H9 (cell line): ENCODE data around the gene NIM1K. TPM values are rescaled to one million over a fixed set of nuclear protein-coding genes. Genes with fewer than 3 reads are reported as not detected.

ENCODE experiments used
- DNase-seq: peaks from one replicate; pipeline ENCODE4 v3.0.0-alpha.2; 2017
- H2AFZ ChIP-seq: one replicate; pipeline ENCODE4 v1.6.1; 2013; ENCODE audit warnings: mild to moderate bottlenecking, low read length, control low read depth, moderate library complexity
- H2AK5ac ChIP-seq: 2 replicates; pipeline ENCODE4 v1.6.1; 2013; ENCODE audit warnings: low read length, control low read depth, mixed read lengths; ENCODE audit not compliant: insufficient read length
- H2BK120ac ChIP-seq: one replicate; pipeline ENCODE4 v1.6.1; 2013; ENCODE audit warnings: low read depth, mild to moderate bottlenecking, low read length, control low read depth, inconsistent platforms; ENCODE audit not compliant: poor library complexity, severe bottlenecking
- H2BK12ac ChIP-seq: 2 replicates; pipeline ENCODE4 v1.6.1; 2013; ENCODE audit warnings: low read length, control low read depth, mixed read lengths, low read depth; ENCODE audit not compliant: insufficient read length
- H2BK15ac ChIP-seq: 2 replicates; pipeline ENCODE4 v1.6.1; 2013; ENCODE audit warnings: low read depth, low read length, control low read depth
- H2BK20ac ChIP-seq: one replicate; pipeline ENCODE4 v1.6.1; 2013; ENCODE audit warnings: low read depth, mild to moderate bottlenecking, low read length, control low read depth, inconsistent platforms; ENCODE audit not compliant: poor library complexity, severe bottlenecking
- H2BK5ac ChIP-seq: 2 replicates; pipeline ENCODE4 v1.6.1; 2013; ENCODE audit warnings: low read length, control low read depth, mixed read lengths; ENCODE audit not compliant: insufficient read length
- H3K14ac ChIP-seq: 2 replicates; pipeline ENCODE4 v1.6.1; 2013; ENCODE audit warnings: low read length, control low read depth; ENCODE audit not compliant: insufficient read depth
- H3K18ac ChIP-seq: 2 replicates; pipeline ENCODE4 v1.6.1; 2013; ENCODE audit warnings: low read depth, mild to moderate bottlenecking, mixed read lengths, low read length, control low read depth; ENCODE audit not compliant: insufficient read length
- H3K23ac ChIP-seq: 2 replicates; pipeline ENCODE4 v1.6.1; 2013; ENCODE audit warnings: low read length, control low read depth, mixed read lengths, low read depth; ENCODE audit not compliant: insufficient read length
- H3K23me2 ChIP-seq: 2 replicates; pipeline ENCODE4 v1.6.1; 2013; ENCODE audit warnings: low read depth, mild to moderate bottlenecking, mixed read lengths, low read length, control low read depth; ENCODE audit not compliant: insufficient read length, poor library complexity, severe bottlenecking
- H3K27ac ChIP-seq: 2 replicates; pipeline ENCODE4 v1.5.1; 2013; ENCODE audit warnings: low read length, control low read depth, mixed read lengths, low read depth; ENCODE audit not compliant: insufficient read length
- H3K27me3 ChIP-seq: 2 replicates; pipeline ENCODE4 v1.6.1; 2013; ENCODE audit warnings: low read length, control low read depth, inconsistent platforms; ENCODE audit not compliant: insufficient read depth
- H3K4ac ChIP-seq: 2 replicates; pipeline ENCODE4 v1.6.1; 2013; ENCODE audit warnings: low read depth, mild to moderate bottlenecking, control low read depth, inconsistent platforms, low read length, moderate library complexity
- H3K4me1 ChIP-seq: 2 replicates; pipeline ENCODE4 v1.6.1; 2013; ENCODE audit warnings: low read length, control low read depth, inconsistent platforms; ENCODE audit not compliant: insufficient read depth
- H3K4me2 ChIP-seq: 2 replicates; pipeline ENCODE4 v1.6.1; 2013; ENCODE audit warnings: low read length, control low read depth, mixed read lengths; ENCODE audit not compliant: insufficient read length, insufficient read depth
- H3K56ac ChIP-seq: 2 replicates; pipeline ENCODE4 v1.6.1; 2013; ENCODE audit warnings: low read depth, mild to moderate bottlenecking, mixed read lengths, low read length, control low read depth; ENCODE audit not compliant: insufficient read length
- H3K79me1 ChIP-seq: 2 replicates; pipeline ENCODE4 v1.6.1; 2013; ENCODE audit warnings: low read depth, mild to moderate bottlenecking, moderate library complexity, low read length, control low read depth, inconsistent platforms; ENCODE audit not compliant: insufficient read depth, poor library complexity, severe bottlenecking
- H3K79me2 ChIP-seq: 2 replicates; pipeline ENCODE4 v1.6.1; 2013; ENCODE audit warnings: low read length, control low read depth, inconsistent platforms; ENCODE audit not compliant: insufficient read depth
- H3K9ac ChIP-seq: 2 replicates; pipeline ENCODE4 v1.6.1; 2013; ENCODE audit warnings: low read length, control low read depth, mixed read lengths; ENCODE audit not compliant: insufficient read length; ENCODE audit errors: extremely low read depth
- H3K9me3 ChIP-seq: one replicate; pipeline ENCODE4 v1.6.1; 2013; ENCODE audit warnings: low read depth, low read length, inconsistent platforms; ENCODE audit not compliant: control insufficient read depth
- H3T11ph ChIP-seq: one replicate; pipeline ENCODE4 v1.6.1; 2013; ENCODE audit warnings: mild to moderate bottlenecking, low read length, control low read depth, inconsistent platforms
- H4K20me1 ChIP-seq: one replicate; pipeline ENCODE4 v1.6.1; 2013; ENCODE audit not compliant: control insufficient read depth, insufficient read length, insufficient read depth
- H4K5ac ChIP-seq: 2 replicates; pipeline ENCODE4 v1.6.1; 2013; ENCODE audit warnings: low read depth, mild to moderate bottlenecking, mixed read lengths, low read length, control low read depth; ENCODE audit not compliant: insufficient read length
- H4K8ac ChIP-seq: replicated peaks from 2 replicates; pipeline ENCODE4 v1.6.1; 2013; ENCODE audit warnings: low read length, control low read depth, mixed read lengths, low read depth; ENCODE audit not compliant: insufficient read length
- H4K91ac ChIP-seq: 2 replicates; pipeline ENCODE4 v1.6.1; 2013; ENCODE audit warnings: low read depth, mild to moderate bottlenecking, moderate library complexity, mixed read lengths, low read length, control low read depth; ENCODE audit not compliant: insufficient read length
- H3K27ac Mint-ChIP-seq, 3 experiments: 2 replicates in 2 of 3; 3 replicates in 1 of 3; pipeline ENCODE4 v1.8.0; 2020 to 2021; ENCODE audit warnings: mixed read lengths in 3 of 3, mild to moderate bottlenecking in 1 of 3, moderate library complexity in 1 of 3
- H3K27me3 Mint-ChIP-seq: 2 replicates; pipeline ENCODE4 v1.8.0; 2021; ENCODE audit warnings: low read depth, mild to moderate bottlenecking, moderate library complexity, mixed read lengths
- H3K36me3 Mint-ChIP-seq, 3 experiments: 2 replicates in 2 of 3; 3 replicates in 1 of 3; pipeline ENCODE4 v1.8.0; 2020 to 2021; ENCODE audit warnings: low read depth in 3 of 3, mixed read lengths in 3 of 3; ENCODE audit not compliant: insufficient read depth in 1 of 3
- H3K4me1 Mint-ChIP-seq, 2 experiments: 2 replicates each; pipeline ENCODE4 v1.8.0; 2020; ENCODE audit warnings: mixed read lengths in 2 of 2
- H3K4me3 Mint-ChIP-seq, 2 experiments: 2 replicates in 1 of 2; 3 replicates in 1 of 2; pipeline ENCODE4 v1.8.0; 2020 to 2021; ENCODE audit warnings: mild to moderate bottlenecking in 2 of 2, mixed read lengths in 2 of 2, moderate library complexity in 1 of 2
- H3K9me3 Mint-ChIP-seq, 2 experiments: 2 replicates in 1 of 2; 3 replicates in 1 of 2; pipeline ENCODE4 v1.8.0; 2020; ENCODE audit warnings: mild to moderate bottlenecking in 2 of 2, mixed read lengths in 2 of 2, moderate library complexity in 1 of 2
- CTCF ChIP-seq: fragments of 200-600 bp; sonication (generic); conservative IDR thresholded peaks from 3 replicates; pipeline ENCODE4 v1.8.0; 2021; ENCODE audit warnings: antibody characterized with exemption, mild to moderate bottlenecking
- WGBS: extraction: QIAGEN DNeasy Blood & Tissue Kit; methylation state at CpG from one replicate; pipeline ENCODE4 v1.1.7; 2013; ENCODE audit warnings: missing lambda C conversion rate, low lambda C conversion rate, mixed read lengths; ENCODE audit not compliant: insufficient read length; ENCODE audit errors: extremely low coverage; 5-methylcytosine and 5-hydroxymethylcytosine counted together
- total RNA-seq: library from RNA; stranded (reverse); gene quantifications from 2 replicates; pipeline ENCODE4 v1.2.1, GENCODE V29; 2021

NIM1K gene
- total RNA-seq, 1 experiment from 2014 or later = 0.07 TPM

DNA sequence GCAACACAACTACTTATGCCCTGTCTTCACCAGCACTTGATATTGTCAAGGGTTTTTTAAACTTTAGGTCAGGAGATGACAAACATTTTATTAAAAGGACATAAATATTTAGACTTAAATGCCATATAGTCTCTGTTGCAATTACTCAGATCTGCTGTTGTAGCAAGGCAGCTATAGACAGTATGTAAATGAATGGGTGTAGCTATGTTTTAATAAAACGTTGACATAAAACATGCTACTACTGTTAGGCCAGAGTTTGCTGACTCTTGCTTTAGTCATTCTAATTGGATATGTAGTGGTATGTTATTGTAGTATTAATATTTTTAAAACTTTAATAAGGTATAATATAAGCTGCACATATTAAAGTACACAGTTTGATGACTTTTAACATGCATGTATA lies 43.6 kb upstream of the NIM1K start:
- H2BK5ac ChIP-seq = no peak overlapping the region
- no peak overlapping the region for H2BK12ac ChIP-seq
- no peak overlapping the region for H2AFZ ChIP-seq
- no peak overlapping the region for H3K4me3 Mint-ChIP-seq
- no peaks in the 10 kb centered on the region for H3K23me2 ChIP-seq
- H3K79me2 ChIP-seq = no peaks in the 10 kb centered on the region; the same call in 1 of the 2 replicates
- no peak overlapping the region for H3K18ac ChIP-seq
- no peaks in the 10 kb centered on the region for H3K79me1 ChIP-seq
- no peak overlapping the region for H2BK20ac ChIP-seq
- peaks cover 10 to 12% of the 10 kb centered on the region in 2 experiments for H3K4me1 Mint-ChIP-seq
- H3T11ph ChIP-seq = no peak overlapping the region
- H3K9me3 Mint-ChIP-seq = no peaks in the 10 kb centered on the region
- H4K20me1 ChIP-seq = no peaks in the 10 kb centered on the region
- no peak overlapping the region for H3K56ac ChIP-seq
- H2BK15ac ChIP-seq = no peak overlapping the region
- no peak overlapping the region for H3K27ac ChIP-seq
- no peak overlapping the region for H3K14ac ChIP-seq
- H3K36me3 Mint-ChIP-seq = peaks cover 5 to 56% (median 23%) of the 10 kb centered on the region in 3 experiments
- no peak overlapping the region for H3K27ac Mint-ChIP-seq
- no peak for DNase-seq
- H4K8ac ChIP-seq = no peak overlapping the region
- no peak for TF ChIP-seq CTCF
- H3K27me3 Mint-ChIP-seq = no peaks in the 10 kb centered on the region
- H2AK5ac ChIP-seq = no peak overlapping the region
- no peak overlapping the region for H4K5ac ChIP-seq
- no peaks in the 10 kb centered on the region for H3K4me1 ChIP-seq
- no CpG with 5 or more reads among the region's 1 CpG for WGBS
- H3K9ac ChIP-seq = no peak overlapping the region
- H2BK120ac ChIP-seq = no peak overlapping the region
- no peak overlapping the region for H3K4ac ChIP-seq
- no peak overlapping the region for H4K91ac ChIP-seq
- H3K9me3 ChIP-seq = no peaks in the 10 kb centered on the region
- H3K27me3 ChIP-seq = no peaks in the 10 kb centered on the region
- no peak overlapping the region for H3K23ac ChIP-seq
- H3K4me2 ChIP-seq = no peak overlapping the region
